Measurements from ENCODE around the gene CEP78.

Gene CEP78

DNA sequence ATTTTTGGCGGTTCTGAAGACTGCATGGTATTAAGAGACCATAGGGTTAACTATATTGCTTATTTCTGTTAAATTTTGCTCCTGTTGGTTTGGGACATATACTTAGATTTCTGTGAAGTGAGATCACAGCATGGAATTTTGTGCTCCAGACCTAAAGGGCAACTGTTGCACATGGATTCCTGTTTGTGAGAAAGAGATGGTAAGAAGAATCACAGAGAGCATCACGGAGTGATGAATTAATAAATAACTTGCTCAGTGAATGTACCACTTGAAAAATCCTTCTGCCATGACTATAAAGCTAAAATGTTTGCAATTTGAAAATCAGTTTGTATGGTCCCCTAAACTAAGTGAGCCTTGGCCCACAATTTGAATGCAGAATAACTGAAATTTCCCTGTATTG is 65.6 kb downstream of the CEP78 start:
- H3K27ac ChIP-seq = no peak overlapping the region
- TF ChIP-seq ZFX (IDR thresholded peaks at IDR 0.05) = no peak
- no peak for TF ChIP-seq CTCF (conservative IDR thresholded peaks at IDR 0.05)

GRCh38 chr9:78303377-78304062 is 67.6 kb downstream of the CEP78 start:
- H3K27ac ChIP-seq = no peak overlapping the region
- TF ChIP-seq CTCF (conservative IDR thresholded peaks at IDR 0.05) (no peak), ZFX (IDR thresholded peaks at IDR 0.05) (no peak)

DNA sequence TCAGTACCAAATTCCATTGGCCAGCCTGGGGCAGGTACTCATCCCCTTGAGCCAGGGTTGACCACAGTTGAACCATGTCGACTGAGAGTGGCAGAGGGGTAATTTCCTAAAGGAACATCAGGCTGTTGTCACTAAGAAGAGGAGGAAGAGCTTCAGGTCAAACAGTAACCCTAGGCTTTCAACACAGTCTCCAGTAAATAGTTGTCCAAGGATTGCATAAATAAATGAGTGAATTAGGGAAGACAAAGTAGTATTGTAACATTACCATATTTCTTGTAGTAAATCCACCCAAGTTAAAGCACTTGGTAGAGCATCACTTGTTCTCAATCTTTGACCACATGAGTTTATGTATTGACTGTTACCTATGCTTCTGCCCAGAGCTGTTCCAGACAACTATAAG is 68.5 kb downstream of the CEP78 start:
- TF ChIP-seq ZFX (IDR thresholded peaks at IDR 0.05) (no peak), CTCF (conservative IDR thresholded peaks at IDR 0.05) (no peak)
- H3K27ac ChIP-seq = no peak overlapping the region

- H3K27ac ChIP-seq = no peak overlapping the region
- TF ChIP-seq ZFX (IDR thresholded peaks at IDR 0.05) (no peak), CTCF (conservative IDR thresholded peaks at IDR 0.05) (no peak)
Measured at GRCh38 chr9:78306222-78307076, 70.6 kb downstream of the CEP78 start.

- H3K27ac ChIP-seq = no peak overlapping the region
- TF ChIP-seq CTCF (conservative IDR thresholded peaks at IDR 0.05) (no peak), ZFX (IDR thresholded peaks at IDR 0.05) (no peak)
Measured at GRCh38 chr9:78307360-78307759, 71.5 kb downstream of the CEP78 start.

DNA sequence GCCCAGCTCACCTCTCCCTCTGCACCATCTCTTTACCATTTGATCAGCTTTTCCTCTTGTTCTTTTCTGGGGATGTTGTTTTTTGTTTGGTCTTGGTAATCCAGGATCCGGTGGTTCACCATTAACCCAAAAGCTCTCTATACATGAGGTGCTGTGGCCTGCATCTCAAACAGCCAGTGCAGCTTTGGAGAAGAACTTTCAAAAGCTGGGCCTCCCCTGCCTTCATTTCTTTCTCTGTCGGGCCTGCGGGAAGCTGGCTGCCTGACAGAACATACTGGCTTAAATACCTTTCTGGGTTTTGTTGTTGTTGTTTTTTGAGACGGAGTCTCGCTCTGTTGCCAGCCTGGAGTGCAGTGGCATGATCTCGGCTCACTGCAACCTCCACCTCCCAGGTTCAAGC is 73.2 kb downstream of the CEP78 start:
- TF ChIP-seq ZFX (IDR thresholded peaks at IDR 0.05) = no peak
- no peak for TF ChIP-seq CTCF (conservative IDR thresholded peaks at IDR 0.05)
- H3K27ac ChIP-seq = no peak overlapping the region

DNA sequence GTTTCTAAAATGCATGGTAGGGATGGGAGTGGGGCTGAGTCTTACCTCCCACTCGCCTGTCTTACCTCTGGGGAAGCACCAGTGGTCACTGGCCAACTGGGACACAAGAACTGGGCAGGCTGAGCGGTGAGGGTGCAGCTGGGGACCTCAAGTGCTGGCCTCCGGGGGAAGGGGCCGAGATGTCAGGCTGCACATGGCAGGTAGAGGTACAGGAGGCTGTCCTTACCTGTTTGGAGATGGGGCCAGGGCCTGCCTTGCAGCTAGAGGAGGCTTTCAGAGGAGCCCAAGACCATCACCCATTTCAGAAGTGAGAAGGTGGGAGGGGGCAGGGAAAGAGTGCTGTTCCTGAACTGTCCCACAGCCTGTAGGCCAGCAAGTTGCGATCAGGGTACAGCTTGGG is 75.2 kb downstream of the CEP78 start:
- peak overlapping the region; percentile 82 for H3K27ac ChIP-seq

More for the DNA sequence above, 75.2 kb downstream of the CEP78 start:
- no peak for TF ChIP-seq ZFX (IDR thresholded peaks at IDR 0.05)

All from C4-2B (cell line).